Mesendoderm (in vitro differentiated cells): ENCODE data around the gene SPAG4.

Experiments
- DNase-seq: peaks from one replicate; pipeline ENCODE4 v3.0.0; 2013
- H2AK5ac ChIP-seq: 2 replicates; pipeline ENCODE4 v1.6.1; 2013; ENCODE audit warnings: low read length, inconsistent platforms
- H2BK120ac ChIP-seq: 2 replicates; pipeline ENCODE4 v1.6.1; 2013; ENCODE audit warnings: low read depth, mild to moderate bottlenecking, low read length, moderate library complexity, mixed read lengths
- H2BK15ac ChIP-seq: replicated peaks from 2 replicates; pipeline ENCODE4 v1.6.1; 2013; ENCODE audit warnings: low read depth, mild to moderate bottlenecking, moderate library complexity
- H2BK5ac ChIP-seq: 2 replicates; pipeline ENCODE4 v1.6.1; 2013; ENCODE audit warnings: low read length, inconsistent platforms
- H3K18ac ChIP-seq: 2 replicates; pipeline ENCODE4 v1.6.1; 2013; ENCODE audit warnings: mild to moderate bottlenecking, low read length, mixed read lengths
- H3K23ac ChIP-seq: one replicate; pipeline ENCODE4 v1.6.1; 2013; ENCODE audit warnings: low read length
- H3K27ac ChIP-seq: 2 replicates; pipeline ENCODE4 v1.5.1; 2013; ENCODE audit warnings: low read depth, mild to moderate bottlenecking, inconsistent platforms, low read length, moderate library complexity
- H3K27me3 ChIP-seq: 2 replicates; pipeline ENCODE4 v1.6.1; 2013; ENCODE audit warnings: low read length, control low read depth, mild to moderate bottlenecking, inconsistent platforms; ENCODE audit not compliant: insufficient read depth, poor library complexity
- H3K36me3 ChIP-seq: 2 replicates; pipeline ENCODE4 v1.6.1; 2013; ENCODE audit warnings: low read length, inconsistent platforms; ENCODE audit not compliant: control insufficient read depth, insufficient read depth
- H3K4ac ChIP-seq: one replicate; pipeline ENCODE4 v1.6.1; 2013; ENCODE audit warnings: low read depth, mild to moderate bottlenecking, low read length, moderate library complexity
- H3K4me1 ChIP-seq: 2 replicates; pipeline ENCODE4 v1.6.1; 2013; ENCODE audit warnings: low read depth, low read length, inconsistent platforms; ENCODE audit not compliant: control insufficient read depth
- H3K4me2 ChIP-seq: 2 replicates; pipeline ENCODE4 v1.6.1; 2013; ENCODE audit warnings: low read length
- H3K4me3 ChIP-seq: 2 replicates; pipeline ENCODE4 v1.5.1; 2013; ENCODE audit warnings: mild to moderate bottlenecking, low read length
- H3K56ac ChIP-seq: one replicate; pipeline ENCODE4 v1.6.1; 2013; ENCODE audit warnings: low read length
- H3K79me1 ChIP-seq: 2 replicates; pipeline ENCODE4 v1.6.1; 2013; ENCODE audit warnings: low read length, inconsistent platforms
- H3K79me2 ChIP-seq: 2 replicates; pipeline ENCODE4 v1.6.1; 2013; ENCODE audit warnings: mild to moderate bottlenecking, low read length; ENCODE audit not compliant: control insufficient read depth, insufficient read depth
- H3K9ac ChIP-seq: 2 replicates; pipeline ENCODE4 v1.6.1; 2013; ENCODE audit warnings: low read length, inconsistent platforms
- H4K5ac ChIP-seq: one replicate; pipeline ENCODE4 v1.6.1; 2013; ENCODE audit warnings: low read length
- H4K8ac ChIP-seq: one replicate; pipeline ENCODE4 v1.6.1; 2013; ENCODE audit warnings: low read depth, mild to moderate bottlenecking, control low read depth, low read length, moderate library complexity
- WGBS: extraction: QIAGEN DNeasy Blood & Tissue Kit; methylation state at CpG from one replicate; pipeline ENCODE4 v1.1.7; 2013; ENCODE audit warnings: low lambda C conversion rate, missing lambda C conversion rate; ENCODE audit not compliant: insufficient coverage; ENCODE audit errors: extremely low coverage; 5-methylcytosine and 5-hydroxymethylcytosine counted together

The SPAG4 gene

DNA sequence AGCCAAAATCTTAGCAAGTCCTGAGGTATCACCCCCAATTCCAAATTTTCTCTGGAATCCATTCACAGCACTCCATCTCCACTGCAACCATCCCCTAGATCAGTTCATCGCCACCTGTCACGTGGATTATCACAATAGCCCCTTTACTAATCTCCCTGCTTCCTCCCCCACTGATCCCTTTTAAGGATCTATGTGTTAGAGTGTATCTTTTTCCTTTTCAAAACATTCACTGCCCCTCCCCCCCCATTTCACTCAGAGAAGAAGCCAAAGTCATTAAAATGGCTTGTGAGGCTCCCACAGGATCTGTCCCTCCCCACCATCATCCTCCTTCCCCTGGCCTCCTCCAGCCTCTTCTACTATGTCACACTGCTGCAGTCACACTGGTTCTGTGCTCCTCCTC lies 18.4 kb upstream of the SPAG4 start:
- no CpG with 5 or more reads among the region's 2 CpGs for WGBS
- Histone ChIP-seq H3K9ac (no peak overlapping the region), H2BK120ac (no peak overlapping the region), H2BK15ac (no peak overlapping the region), H3K4me2 (no peak overlapping the region), H3K56ac (no peak overlapping the region), H3K36me3 (no peaks in the 10 kb centered on the region), H4K8ac (no peak overlapping the region), H3K27ac (no peak overlapping the region), H3K27me3 (peaks cover 4% of the 10 kb centered on the region), H3K4me3 (no peak overlapping the region), H3K4me1 (no peaks in the 10 kb centered on the region), H3K4ac (no peak overlapping the region), H4K5ac (no peak overlapping the region), H3K79me2 (no peaks in the 10 kb centered on the region), H2BK5ac (no peak overlapping the region), H2AK5ac (no peak overlapping the region), H3K79me1 (no peaks in the 10 kb centered on the region), H3K23ac (no peak overlapping the region), H3K18ac (no peak overlapping the region)
- no peak for DNase-seq

GRCh38 chr20:35598476-35598875 lies 17.2 kb upstream of the SPAG4 start:
- Histone ChIP-seq H3K79me1 (no peaks in the 10 kb centered on the region), H3K56ac (no peak overlapping the region), H3K27me3 (peaks cover 4% of the 10 kb centered on the region), H3K36me3 (no peaks in the 10 kb centered on the region), H4K8ac (no peak overlapping the region), H3K9ac (no peak overlapping the region), H2AK5ac (no peak overlapping the region), H2BK120ac (no peak overlapping the region), H2BK15ac (no peak overlapping the region), H3K4me3 (no peak overlapping the region), H4K5ac (no peak overlapping the region), H3K4ac (no peak overlapping the region), H3K4me1 (no peaks in the 10 kb centered on the region), H3K79me2 (no peaks in the 10 kb centered on the region), H3K4me2 (no peak overlapping the region), H3K27ac (no peak overlapping the region), H3K23ac (no peak overlapping the region), H2BK5ac (no peak overlapping the region), H3K18ac (no peak overlapping the region)
- WGBS, result no CpG with 5 or more reads among the region's 7 CpGs
- DNase-seq, result no peak

DNA sequence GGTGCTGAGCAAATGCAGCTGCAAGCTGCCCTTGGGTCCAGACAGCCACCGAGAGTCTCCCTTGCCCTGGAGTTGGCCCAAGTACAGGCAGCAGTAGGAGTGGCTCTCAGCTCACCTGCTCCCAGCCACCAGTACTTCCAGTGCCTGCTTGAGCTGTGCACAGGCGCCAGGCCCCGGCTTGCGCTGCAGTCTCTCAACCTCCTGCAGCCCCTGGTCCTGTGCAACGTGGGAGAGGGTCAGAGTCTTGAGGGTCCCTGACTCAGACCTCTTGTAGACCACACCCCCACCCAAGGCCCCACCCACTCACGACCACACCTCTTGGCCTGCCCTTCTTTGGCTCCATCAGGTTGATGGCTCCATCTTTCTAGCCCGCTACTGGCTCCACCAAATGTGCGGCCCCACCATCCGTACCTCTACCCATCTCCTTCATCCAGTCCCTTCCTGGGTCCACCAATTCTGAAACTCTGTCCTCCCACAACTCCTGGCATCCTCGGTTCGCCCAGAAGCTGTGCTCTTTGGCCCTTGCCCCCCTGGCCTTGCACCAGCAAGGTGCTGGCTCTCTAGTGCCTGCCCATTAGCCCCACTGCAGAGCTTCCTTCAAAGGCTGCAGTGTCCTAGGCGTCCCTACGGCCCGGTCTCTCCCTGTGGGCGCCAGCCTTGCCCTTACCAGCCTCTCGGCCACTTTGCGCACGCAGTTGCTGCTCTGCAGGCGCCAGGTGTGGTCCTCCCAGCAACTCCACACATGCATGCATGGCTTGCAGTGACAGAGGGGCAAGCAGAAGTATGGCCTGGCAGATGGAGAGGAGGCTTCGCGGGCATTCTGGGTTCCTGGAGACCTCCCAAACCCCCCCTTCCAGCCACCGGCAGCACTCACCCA lies 16.5 kb upstream of the SPAG4 start:
- no peak for DNase-seq
- Histone ChIP-seq H3K79me1 (no peaks in the 10 kb centered on the region), H3K79me2 (no peaks in the 10 kb centered on the region), H2BK5ac (no peak overlapping the region), H3K18ac (no peak overlapping the region), H3K36me3 (no peaks in the 10 kb centered on the region), H3K9ac (no peak overlapping the region), H3K56ac (no peak overlapping the region), H4K5ac (no peak overlapping the region), H2AK5ac (no peak overlapping the region), H3K4me2 (no peak overlapping the region), H2BK120ac (no peak overlapping the region), H4K8ac (no peak overlapping the region), H3K4me3 (no peak overlapping the region), H3K4me1 (no peaks in the 10 kb centered on the region), H3K4ac (no peak overlapping the region), H3K27me3 (peaks cover 4% of the 10 kb centered on the region), H3K23ac (no peak overlapping the region), H2BK15ac (no peak overlapping the region), H3K27ac (no peak overlapping the region)
- WGBS, result no CpG with 5 or more reads among the region's 22 CpGs

DNA sequence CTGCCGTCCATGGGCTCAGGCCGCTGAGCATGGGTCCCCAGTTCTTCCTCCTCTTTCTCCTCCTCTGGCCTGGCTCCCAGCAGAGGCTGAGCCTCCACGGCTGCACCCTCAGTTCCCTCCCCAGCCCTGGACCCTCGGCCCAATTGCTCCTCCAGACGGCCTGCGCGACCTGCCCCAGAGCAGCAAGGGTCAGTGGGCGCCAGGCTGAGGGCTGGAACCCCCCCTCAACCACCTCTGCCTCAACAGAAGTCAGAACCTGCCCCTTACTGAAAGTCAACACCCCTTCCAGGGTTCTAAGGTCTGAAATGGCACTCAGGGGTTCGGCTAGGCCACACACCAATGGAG lies 15.9 kb upstream of the SPAG4 start:
- Histone ChIP-seq H3K4me1 (no peaks in the 10 kb centered on the region), H3K27ac (no peak overlapping the region), H3K27me3 (peaks cover 4% of the 10 kb centered on the region)

DNA sequence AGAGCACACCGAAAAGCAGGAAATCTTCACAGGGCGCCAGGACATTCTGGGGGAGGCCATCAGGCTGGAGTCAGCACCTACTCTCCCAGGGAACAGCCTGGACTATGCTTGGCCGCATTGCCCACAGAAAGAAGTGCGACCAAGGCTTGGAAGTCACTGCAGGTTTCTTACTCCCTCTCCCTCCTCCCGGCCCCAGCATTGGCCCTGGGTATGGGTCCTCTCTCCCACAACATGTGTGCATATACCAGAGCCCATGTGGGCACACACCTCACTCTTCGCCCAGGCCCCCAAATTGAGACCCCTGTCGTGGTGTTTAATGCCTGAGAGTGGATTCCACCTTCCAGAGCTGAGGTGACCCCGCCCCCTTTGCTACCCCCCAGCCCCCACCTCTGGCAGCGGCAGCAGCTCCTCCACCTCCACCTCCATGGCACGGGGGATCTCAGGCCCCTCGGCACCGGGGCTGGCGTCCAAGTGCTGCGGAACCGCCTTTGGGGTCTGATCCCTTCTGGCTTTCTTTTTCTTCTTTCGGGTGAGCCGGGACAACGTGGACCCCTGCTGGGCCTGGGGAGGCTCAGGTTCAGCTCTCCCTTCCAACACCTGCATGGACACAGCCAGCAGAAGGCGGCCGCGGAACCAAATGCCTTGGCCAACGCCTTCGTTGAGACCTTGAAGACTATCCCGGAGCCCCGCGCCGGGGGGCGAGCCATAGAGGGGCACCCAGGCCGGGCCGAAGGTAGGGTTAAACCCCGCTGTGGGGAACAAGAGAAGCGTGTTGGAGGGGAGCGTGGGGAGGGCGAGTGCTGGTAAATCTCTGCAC lies 15.2 kb upstream of the SPAG4 start:
- Histone ChIP-seq H2BK120ac (no peak overlapping the region), H3K36me3 (no peaks in the 10 kb centered on the region), H3K23ac (no peak overlapping the region), H3K9ac (peak overlapping the region; percentile 66), H3K56ac (peak overlapping the region; percentile 83), H3K4me1 (no peaks in the 10 kb centered on the region), H3K79me1 (no peaks in the 10 kb centered on the region), H3K27me3 (peaks cover 4% of the 10 kb centered on the region), H3K4me3 (peak overlapping the region; percentile 6), H2BK5ac (no peak overlapping the region), H3K27ac (no peak overlapping the region), H4K5ac (no peak overlapping the region), H3K4ac (no peak overlapping the region), H4K8ac (no peak overlapping the region), H2AK5ac (no peak overlapping the region), H3K79me2 (no peaks in the 10 kb centered on the region), H2BK15ac (no peak overlapping the region), H3K4me2 (peak overlapping the region; percentile 89), H3K18ac (no peak overlapping the region)
- no CpG with 5 or more reads among the region's 34 CpGs for WGBS
- DNase-seq, result no peak

More for the DNA sequence above, 15.9 kb upstream of the SPAG4 start:
- H2BK5ac ChIP-seq, result no peak overlapping the region
- no peak overlapping the region for H3K4me2 ChIP-seq
- no peaks in the 10 kb centered on the region for H3K36me3 ChIP-seq
- H2BK15ac ChIP-seq, result no peak overlapping the region
- no peaks in the 10 kb centered on the region for H3K79me1 ChIP-seq
- DNase-seq, result no peak
- no peaks in the 10 kb centered on the region for H3K79me2 ChIP-seq
- H3K56ac ChIP-seq, result no peak overlapping the region
- no CpG with 5 or more reads among the region's 9 CpGs for WGBS
- H3K18ac ChIP-seq, result no peak overlapping the region
- H2BK120ac ChIP-seq, result no peak overlapping the region
- no peak overlapping the region for H3K23ac ChIP-seq
- H4K5ac ChIP-seq, result no peak overlapping the region
- no peak overlapping the region for H3K4ac ChIP-seq
- H3K4me3 ChIP-seq, result no peak overlapping the region
- no peak overlapping the region for H2AK5ac ChIP-seq
- no peak overlapping the region for H3K9ac ChIP-seq
- no peak overlapping the region for H4K8ac ChIP-seq
